ENCODE results near the gene FBLN1. TPM values are rescaled to one million over a fixed set of nuclear protein-coding genes. Genes with fewer than 3 reads are reported as not detected.

FBLN1 gene
- total and polyA plus RNA-seq, 2 of the 13 experiments (the other 11 are each of a cell fraction or from before 2014, with no cell fraction given) = 37.3 to 103 TPM

DNA sequence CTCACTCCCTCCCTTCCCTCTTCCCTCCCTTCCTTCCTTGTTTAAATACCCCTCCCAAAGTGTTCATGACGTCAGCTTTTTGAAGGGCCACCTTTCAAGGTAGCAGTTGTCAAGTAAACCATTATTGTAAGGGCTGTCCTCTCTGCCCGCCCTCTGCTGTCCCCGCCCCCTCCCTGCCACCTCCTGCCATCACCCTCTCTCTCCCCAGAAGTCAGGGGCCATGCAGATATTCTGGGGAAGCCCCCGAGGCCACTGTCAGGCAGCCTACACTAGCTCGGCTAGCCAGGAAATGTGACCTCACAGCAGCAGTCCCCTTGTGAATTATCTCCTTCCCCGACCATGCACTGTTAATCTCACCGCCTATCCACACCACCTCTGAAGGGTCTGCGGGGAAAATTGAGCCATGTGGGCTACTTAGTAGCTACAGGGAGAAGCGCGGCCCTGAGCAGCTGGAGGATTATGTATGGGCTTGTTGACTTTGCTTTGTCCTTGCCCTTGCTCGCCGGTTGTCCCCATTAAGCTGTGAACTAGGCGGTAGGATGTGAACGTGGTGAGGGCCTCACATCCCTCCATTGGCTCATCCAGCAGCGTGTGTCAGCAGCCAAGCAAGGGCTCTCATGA, 126.9 kb downstream of the FBLN1 start (continued):
- no peak for TF ChIP-seq HDAC6 (IDR thresholded peaks at IDR 0.05; ENCODE audit: low read depth, low read length)
- no peak for TF ChIP-seq NFIC (IDR thresholded peaks at IDR 0.05; ENCODE audit: low read length)
- no peak for TF ChIP-seq ZNF501 (CRISPR knock-in tag; IDR thresholded peaks at IDR 0.05)
- TF ChIP-seq, protein P1, sequence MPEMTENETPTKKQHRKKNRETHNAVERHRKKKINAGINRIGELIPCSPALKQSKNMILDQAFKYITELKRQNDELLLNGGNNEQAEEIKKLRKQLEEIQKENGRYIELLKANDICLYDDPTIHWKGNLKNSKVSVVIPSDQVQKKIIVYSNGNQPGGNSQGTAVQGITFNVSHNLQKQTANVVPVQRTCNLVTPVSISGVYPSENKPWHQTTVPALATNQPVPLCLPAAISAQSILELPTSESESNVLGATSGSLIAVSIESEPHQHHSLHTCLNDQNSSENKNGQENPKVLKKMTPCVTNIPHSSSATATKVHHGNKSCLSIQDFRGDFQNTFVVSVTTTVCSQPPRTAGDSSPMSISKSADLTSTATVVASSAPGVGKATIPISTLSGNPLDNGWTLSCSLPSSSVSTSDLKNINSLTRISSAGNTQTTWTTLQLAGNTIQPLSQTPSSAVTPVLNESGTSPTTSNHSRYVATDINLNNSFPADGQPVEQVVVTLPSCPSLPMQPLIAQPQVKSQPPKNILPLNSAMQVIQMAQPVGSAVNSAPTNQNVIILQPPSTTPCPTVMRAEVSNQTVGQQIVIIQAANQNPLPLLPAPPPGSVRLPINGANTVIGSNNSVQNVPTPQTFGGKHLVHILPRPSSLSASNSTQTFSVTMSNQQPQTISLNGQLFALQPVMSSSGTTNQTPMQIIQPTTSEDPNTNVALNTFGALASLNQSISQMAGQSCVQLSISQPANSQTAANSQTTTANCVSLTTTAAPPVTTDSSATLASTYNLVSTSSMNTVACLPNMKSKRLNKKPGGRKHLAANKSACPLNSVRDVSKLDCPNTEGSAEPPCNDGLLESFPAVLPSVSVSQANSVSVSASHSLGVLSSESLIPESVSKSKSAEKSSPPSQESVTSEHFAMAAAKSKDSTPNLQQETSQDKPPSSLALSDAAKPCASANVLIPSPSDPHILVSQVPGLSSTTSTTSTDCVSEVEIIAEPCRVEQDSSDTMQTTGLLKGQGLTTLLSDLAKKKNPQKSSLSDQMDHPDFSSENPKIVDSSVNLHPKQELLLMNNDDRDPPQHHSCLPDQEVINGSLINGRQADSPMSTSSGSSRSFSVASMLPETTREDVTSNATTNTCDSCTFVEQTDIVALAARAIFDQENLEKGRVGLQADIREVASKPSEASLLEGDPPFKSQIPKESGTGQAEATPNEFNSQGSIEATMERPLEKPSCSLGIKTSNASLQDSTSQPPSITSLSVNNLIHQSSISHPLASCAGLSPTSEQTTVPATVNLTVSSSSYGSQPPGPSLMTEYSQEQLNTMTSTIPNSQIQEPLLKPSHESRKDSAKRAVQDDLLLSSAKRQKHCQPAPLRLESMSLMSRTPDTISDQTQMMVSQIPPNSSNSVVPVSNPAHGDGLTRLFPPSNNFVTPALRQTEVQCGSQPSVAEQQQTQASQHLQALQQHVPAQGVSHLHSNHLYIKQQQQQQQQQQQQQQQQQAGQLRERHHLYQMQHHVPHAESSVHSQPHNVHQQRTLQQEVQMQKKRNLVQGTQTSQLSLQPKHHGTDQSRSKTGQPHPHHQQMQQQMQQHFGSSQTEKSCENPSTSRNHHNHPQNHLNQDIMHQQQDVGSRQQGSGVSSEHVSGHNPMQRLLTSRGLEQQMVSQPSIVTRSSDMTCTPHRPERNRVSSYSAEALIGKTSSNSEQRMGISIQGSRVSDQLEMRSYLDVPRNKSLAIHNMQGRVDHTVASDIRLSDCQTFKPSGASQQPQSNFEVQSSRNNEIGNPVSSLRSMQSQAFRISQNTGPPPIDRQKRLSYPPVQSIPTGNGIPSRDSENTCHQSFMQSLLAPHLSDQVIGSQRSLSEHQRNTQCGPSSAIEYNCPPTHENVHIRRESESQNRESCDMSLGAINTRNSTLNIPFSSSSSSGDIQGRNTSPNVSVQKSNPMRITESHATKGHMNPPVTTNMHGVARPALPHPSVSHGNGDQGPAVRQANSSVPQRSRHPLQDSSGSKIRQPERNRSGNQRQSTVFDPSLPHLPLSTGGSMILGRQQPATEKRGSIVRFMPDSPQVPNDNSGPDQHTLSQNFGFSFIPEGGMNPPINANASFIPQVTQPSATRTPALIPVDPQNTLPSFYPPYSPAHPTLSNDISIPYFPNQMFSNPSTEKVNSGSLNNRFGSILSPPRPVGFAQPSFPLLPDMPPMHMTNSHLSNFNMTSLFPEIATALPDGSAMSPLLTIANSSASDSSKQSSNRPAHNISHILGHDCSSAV (CRISPR knock-in tag; IDR thresholded peaks at IDR 0.05; ENCODE audit: borderline replicate concordance) = no peak
- TF ChIP-seq GATA4 (IDR thresholded peaks at IDR 0.05; ENCODE audit: borderline replicate concordance, low read depth) = no peak
- TF ChIP-seq ZBTB8A (CRISPR knock-in tag; IDR thresholded peaks at IDR 0.05; ENCODE audit: borderline replicate concordance, low read depth) = no peak
- no peak for TF ChIP-seq SMARCE1 (IDR thresholded peaks at IDR 0.05; ENCODE audit: borderline replicate concordance)
- TF ChIP-seq REL (CRISPR knock-in tag; conservative IDR thresholded peaks at IDR 0.05) = no peak
- no peak for TF ChIP-seq PAX8 (CRISPR knock-in tag; IDR thresholded peaks at IDR 0.05; ENCODE audit: borderline replicate concordance)
- TF ChIP-seq CREM (IDR thresholded peaks at IDR 0.05) = peak; percentile 35; the same call in 1 of the 2 replicates
- TF ChIP-seq CREM (CRISPR knock-in tag; IDR thresholded peaks at IDR 0.05) = no peak
- TF ChIP-seq, protein P2, sequence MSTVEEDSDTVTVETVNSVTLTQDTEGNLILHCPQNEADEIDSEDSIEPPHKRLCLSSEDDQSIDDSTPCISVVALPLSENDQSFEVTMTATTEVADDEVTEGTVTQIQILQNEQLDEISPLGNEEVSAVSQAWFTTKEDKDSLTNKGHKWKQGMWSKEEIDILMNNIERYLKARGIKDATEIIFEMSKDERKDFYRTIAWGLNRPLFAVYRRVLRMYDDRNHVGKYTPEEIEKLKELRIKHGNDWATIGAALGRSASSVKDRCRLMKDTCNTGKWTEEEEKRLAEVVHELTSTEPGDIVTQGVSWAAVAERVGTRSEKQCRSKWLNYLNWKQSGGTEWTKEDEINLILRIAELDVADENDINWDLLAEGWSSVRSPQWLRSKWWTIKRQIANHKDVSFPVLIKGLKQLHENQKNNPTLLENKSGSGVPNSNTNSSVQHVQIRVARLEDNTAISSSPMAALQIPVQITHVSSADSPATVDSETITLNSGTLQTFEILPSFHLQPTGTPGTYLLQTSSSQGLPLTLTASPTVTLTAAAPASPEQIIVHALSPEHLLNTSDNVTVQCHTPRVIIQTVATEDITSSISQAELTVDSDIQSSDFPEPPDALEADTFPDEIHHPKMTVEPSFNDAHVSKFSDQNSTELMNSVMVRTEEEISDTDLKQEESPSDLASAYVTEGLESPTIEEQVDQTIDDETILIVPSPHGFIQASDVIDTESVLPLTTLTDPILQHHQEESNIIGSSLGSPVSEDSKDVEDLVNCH (CRISPR knock-in tag; IDR thresholded peaks at IDR 0.05) = no peak
- TF ChIP-seq GATAD2A (CRISPR knock-in tag; IDR thresholded peaks at IDR 0.05) = peak; percentile 76; the same call in 1 of the 2 replicates
- no peak for TF ChIP-seq ZNF232 (CRISPR knock-in tag; IDR thresholded peaks at IDR 0.05; ENCODE audit: borderline replicate concordance)
- TF ChIP-seq, protein P3, sequence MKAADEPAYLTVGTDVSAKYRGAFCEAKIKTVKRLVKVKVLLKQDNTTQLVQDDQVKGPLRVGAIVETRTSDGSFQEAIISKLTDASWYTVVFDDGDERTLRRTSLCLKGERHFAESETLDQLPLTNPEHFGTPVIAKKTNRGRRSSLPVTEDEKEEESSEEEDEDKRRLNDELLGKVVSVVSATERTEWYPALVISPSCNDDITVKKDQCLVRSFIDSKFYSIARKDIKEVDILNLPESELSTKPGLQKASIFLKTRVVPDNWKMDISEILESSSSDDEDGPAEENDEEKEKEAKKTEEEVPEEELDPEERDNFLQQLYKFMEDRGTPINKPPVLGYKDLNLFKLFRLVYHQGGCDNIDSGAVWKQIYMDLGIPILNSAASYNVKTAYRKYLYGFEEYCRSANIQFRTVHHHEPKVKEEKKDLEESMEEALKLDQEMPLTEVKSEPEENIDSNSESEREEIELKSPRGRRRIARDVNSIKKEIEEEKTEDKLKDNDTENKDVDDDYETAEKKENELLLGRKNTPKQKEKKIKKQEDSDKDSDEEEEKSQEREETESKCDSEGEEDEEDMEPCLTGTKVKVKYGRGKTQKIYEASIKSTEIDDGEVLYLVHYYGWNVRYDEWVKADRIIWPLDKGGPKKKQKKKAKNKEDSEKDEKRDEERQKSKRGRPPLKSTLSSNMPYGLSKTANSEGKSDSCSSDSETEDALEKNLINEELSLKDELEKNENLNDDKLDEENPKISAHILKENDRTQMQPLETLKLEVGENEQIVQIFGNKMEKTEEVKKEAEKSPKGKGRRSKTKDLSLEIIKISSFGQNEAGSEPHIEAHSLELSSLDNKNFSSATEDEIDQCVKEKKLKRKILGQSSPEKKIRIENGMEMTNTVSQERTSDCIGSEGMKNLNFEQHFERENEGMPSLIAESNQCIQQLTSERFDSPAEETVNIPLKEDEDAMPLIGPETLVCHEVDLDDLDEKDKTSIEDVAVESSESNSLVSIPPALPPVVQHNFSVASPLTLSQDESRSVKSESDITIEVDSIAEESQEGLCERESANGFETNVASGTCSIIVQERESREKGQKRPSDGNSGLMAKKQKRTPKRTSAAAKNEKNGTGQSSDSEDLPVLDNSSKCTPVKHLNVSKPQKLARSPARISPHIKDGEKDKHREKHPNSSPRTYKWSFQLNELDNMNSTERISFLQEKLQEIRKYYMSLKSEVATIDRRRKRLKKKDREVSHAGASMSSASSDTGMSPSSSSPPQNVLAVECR (CRISPR knock-in tag; IDR thresholded peaks at IDR 0.05; ENCODE audit: borderline replicate concordance) = peak; percentile 48; the same call in 1 of the 2 replicates

All from HepG2 (cell line).